Testis (tissue), 3 donors: ENCODE data around the gene MECP2. TPM values are rescaled to one million over a fixed set of nuclear protein-coding genes. Genes with fewer than 3 reads are reported as not detected.

Experiments used
- DNase-seq: peaks from one replicate; pipeline ENCODE4 v3.0.0-alpha.2; 2019
- H3K27ac ChIP-seq, 2 donors: fragments of 200-600 bp; sonication (generic); one replicate each; pipeline ENCODE4 v1.5.1; 2019
- H3K27me3 ChIP-seq: fragments of 200-600 bp; sonication (generic); one replicate; pipeline ENCODE4 v1.5.1; 2019
- H3K36me3 ChIP-seq: fragments of 200-600 bp; sonication (generic); one replicate; pipeline ENCODE4 v1.5.1; 2017; ENCODE audit warnings: low read depth; ENCODE audit errors: missing control alignments
- H3K4me1 ChIP-seq: fragments of 200-600 bp; sonication (generic); one replicate; pipeline ENCODE4 v1.5.1; 2019
- H3K4me3 ChIP-seq, 2 donors: fragments of 200-600 bp; sonication (generic); one replicate each; pipeline ENCODE4 v1.5.1; 2017 to 2019
- H3K9me3 ChIP-seq: fragments of 200-600 bp; sonication (generic); one replicate; pipeline ENCODE4 v1.5.1; 2017
- POLR2A ChIP-seq: fragments of 450-650 bp; IDR thresholded peaks from one replicate; pipeline ENCODE4 v1.6.1; 2017; ENCODE audit warnings: antibody characterized with exemption, mild to moderate bottlenecking, moderate library complexity
- WGBS, 2 donors: methylation state at CpG; one replicate each; pipeline ENCODE4 v1.1.5; 2018; 5-methylcytosine and 5-hydroxymethylcytosine counted together
- intact Hi-C: fragments of 100-400 bp; cut with DNase I; formaldehyde crosslinking; loops from one replicate; pipeline ENCODE4 v1.15.1; 2023; ENCODE audit warnings: low total_unique reads
- polyA plus RNA-seq: library from polyadenylated mRNA; stranded (reverse); fragments of 350-450 nt; fragmentation: Illumina TruSeq; extraction: RNeasy Lipid Tissue Mini Kit (QIAGEN cat#74804); gene quantifications from one replicate; pipeline ENCODE4 v1.2.3, GENCODE V29; 2014; ENCODE audit warnings: low read depth, low replicate concordance; ENCODE audit not compliant: insufficient read depth
- total RNA-seq, 2 donors: library from RNA; depleted of rRNA; stranded (reverse); fragments of >200 nt; gene quantifications; one replicate each; pipeline ENCODE4 v1.2.3, GENCODE V29; 2016
- TF ChIP-seq, protein P1 (sequence below), 3 experiments: fragments of 450-650 bp in 2 of 3; fragments of 200-600 bp in 1 of 3; sonication (generic) in 1 of 3; IDR thresholded peaks; one replicate each; pipeline ENCODE4 v1.5.1; 2016 to 2019; ENCODE audit warnings: antibody characterized with exemption in 3 of 3, mild to moderate bottlenecking in 2 of 3, moderate library complexity in 1 of 3

MECP2 gene
- total and polyA plus RNA-seq, 3 donors from 2014 or later = 25.0 to 86.4 (median 85.4) TPM

DNA sequence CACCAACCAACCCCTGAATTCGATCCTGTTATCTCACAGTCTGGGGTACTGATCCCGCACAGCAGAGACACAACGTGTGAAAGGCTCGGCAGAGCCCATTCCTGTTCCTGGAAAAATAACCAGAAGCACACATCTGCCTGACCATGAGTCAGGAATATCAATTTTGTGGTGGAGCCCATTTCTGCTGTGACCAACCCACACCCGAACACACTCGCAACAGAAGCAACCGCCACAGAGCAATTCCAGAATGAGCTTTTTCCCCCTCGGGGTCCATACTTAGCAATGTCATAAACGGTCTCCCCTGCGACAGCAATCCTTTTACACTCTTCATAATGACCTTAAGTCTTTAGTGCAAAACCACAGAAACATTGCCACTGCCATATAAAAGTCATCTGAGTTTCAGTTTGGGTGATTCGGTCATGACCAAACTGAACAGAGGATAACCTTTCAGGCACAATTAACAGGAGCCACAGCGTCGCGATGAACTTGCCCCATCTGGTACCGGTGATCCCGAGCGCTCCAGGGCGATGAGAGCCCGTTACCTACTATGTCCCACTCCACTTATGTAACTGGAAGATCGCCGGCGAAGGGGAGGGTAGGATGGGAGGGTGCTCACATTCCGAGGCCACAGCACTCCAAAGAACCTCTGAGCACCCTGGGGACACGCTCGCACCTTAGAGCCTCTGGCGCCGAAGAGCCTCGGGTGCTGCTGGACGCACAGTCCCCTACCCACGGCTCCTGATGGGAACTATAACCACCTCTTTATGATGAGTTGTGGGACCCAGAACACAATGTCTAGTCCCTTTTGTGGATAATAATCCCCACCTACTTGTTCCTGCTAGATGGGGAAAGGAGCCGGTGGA, 1.1 kb downstream of the MECP2 start:
- no peak for DNase-seq
- WGBS, 2 donors = 6 to 8% methylated on average over 8 to 25 of the region's 31 CpGs

DNA sequence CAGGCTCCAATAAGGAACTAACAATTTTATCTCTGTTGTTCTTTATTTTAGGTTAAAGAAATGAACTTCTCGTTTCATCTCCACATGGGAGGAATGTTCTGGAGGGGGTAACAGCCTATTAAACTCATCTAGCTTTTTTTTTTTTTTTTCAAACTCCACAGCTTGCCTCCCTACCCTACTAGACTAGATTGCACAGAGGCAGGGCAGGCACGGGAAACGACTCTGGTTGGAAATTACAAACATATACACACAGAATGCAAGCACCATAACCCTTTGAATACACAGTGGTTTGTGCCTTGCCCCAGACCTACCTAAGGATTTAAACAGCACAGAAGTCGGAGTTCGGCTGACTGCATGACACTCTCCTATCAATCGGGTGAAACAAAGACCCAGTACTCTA, 2.7 kb downstream of the MECP2 start:
- TF ChIP-seq, protein P1, sequence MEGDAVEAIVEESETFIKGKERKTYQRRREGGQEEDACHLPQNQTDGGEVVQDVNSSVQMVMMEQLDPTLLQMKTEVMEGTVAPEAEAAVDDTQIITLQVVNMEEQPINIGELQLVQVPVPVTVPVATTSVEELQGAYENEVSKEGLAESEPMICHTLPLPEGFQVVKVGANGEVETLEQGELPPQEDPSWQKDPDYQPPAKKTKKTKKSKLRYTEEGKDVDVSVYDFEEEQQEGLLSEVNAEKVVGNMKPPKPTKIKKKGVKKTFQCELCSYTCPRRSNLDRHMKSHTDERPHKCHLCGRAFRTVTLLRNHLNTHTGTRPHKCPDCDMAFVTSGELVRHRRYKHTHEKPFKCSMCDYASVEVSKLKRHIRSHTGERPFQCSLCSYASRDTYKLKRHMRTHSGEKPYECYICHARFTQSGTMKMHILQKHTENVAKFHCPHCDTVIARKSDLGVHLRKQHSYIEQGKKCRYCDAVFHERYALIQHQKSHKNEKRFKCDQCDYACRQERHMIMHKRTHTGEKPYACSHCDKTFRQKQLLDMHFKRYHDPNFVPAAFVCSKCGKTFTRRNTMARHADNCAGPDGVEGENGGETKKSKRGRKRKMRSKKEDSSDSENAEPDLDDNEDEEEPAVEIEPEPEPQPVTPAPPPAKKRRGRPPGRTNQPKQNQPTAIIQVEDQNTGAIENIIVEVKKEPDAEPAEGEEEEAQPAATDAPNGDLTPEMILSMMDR (IDR thresholded peaks at IDR 0.05) = no peak
- no peak for TF ChIP-seq POLR2A
- Histone ChIP-seq H3K27ac (peak overlapping the region; percentile 13 to 97), H3K36me3 (no peaks in the 10 kb centered on the region), H3K4me3 (no peak overlapping the region), H3K27me3 (no peaks in the 10 kb centered on the region), H3K9me3 (no peaks in the 10 kb centered on the region), H3K4me1 (peaks cover 7% of the 10 kb centered on the region)
- intact Hi-C loops = no loop called here
- DNase-seq = no peak
- 11 to 19% methylated on average over 6 of the region's 6 CpGs for WGBS, 2 donors

More for the DNA sequence above, 1.1 kb downstream of the MECP2 start:
- TF ChIP-seq POLR2A = no peak
- TF ChIP-seq, protein P1 (IDR thresholded peaks at IDR 0.05) = no peak
- no peaks in the 10 kb centered on the region for H3K36me3 ChIP-seq
- H3K27me3 ChIP-seq = no peaks in the 10 kb centered on the region
- peak overlapping the region; percentile 93 to 97 for H3K27ac ChIP-seq
- intact Hi-C loops = no loop called here
- H3K4me1 ChIP-seq = peaks cover 7% of the 10 kb centered on the region
- H3K9me3 ChIP-seq = no peaks in the 10 kb centered on the region
- peak overlapping the region; percentile 76 to 79 for H3K4me3 ChIP-seq

DNA sequence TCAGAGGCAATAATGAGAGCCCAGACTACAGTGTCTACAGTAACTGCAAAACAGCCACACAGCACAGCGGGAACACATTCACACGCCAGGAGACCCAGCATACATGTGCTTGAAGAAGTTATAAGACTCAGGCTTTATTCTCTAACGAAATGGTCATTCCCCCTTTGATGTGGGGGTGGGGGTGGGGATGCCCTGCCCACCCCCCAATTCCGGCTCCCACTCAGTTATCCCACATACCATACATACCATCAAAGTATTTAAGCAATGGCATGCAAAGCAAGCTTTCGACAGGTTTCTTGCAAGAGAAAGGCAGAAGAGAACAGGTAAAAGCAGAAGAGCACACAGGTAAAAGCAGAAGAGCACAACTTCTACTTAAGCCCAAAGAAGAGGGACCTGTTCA, 3.6 kb downstream of the MECP2 start:
- H3K27ac ChIP-seq = no peak overlapping the region
- WGBS, 2 donors = 20 to 49% methylated on average over 5 of the region's 5 CpGs
- DNase-seq = no peak
- H3K27me3 ChIP-seq = no peaks in the 10 kb centered on the region
- no peak overlapping the region for H3K4me3 ChIP-seq
- no peaks in the 10 kb centered on the region for H3K36me3 ChIP-seq
- intact Hi-C loops = no loop called here
- TF ChIP-seq, protein P1 (IDR thresholded peaks at IDR 0.05) = no peak
- TF ChIP-seq POLR2A = no peak
- H3K9me3 ChIP-seq = no peaks in the 10 kb centered on the region
- H3K4me1 ChIP-seq = peaks cover 7% of the 10 kb centered on the region

DNA sequence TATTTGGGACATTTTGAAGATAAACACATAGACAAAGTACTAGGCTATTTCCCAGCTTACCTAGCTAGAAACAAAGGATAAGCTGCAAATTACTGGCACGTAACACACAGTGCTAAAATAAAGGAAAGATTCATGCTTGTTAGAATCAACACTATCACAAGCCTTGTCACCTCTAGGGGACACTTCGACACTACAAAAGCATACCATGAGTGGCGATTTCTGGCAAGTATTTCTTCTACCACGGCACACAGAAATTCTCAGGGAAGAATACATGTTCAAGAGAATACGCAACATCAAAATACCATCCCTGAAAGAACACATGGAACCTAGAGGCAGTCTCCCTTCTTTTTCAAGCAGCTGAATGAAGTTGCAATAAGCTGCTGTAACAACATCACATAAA, 5.1 kb downstream of the MECP2 start:
- Histone ChIP-seq H3K27ac (no peak overlapping the region), H3K9me3 (no peaks in the 10 kb centered on the region), H3K4me1 (peaks cover 7% of the 10 kb centered on the region), H3K4me3 (no peak overlapping the region), H3K36me3 (no peaks in the 10 kb centered on the region), H3K27me3 (no peaks in the 10 kb centered on the region)
- 44 to 67% methylated on average over 2 to 5 of the region's 5 CpGs for WGBS, 2 donors
- DNase-seq = no peak
- intact Hi-C loops = no loop called here
- TF ChIP-seq, protein P1 (IDR thresholded peaks at IDR 0.05) = no peak

DNA sequence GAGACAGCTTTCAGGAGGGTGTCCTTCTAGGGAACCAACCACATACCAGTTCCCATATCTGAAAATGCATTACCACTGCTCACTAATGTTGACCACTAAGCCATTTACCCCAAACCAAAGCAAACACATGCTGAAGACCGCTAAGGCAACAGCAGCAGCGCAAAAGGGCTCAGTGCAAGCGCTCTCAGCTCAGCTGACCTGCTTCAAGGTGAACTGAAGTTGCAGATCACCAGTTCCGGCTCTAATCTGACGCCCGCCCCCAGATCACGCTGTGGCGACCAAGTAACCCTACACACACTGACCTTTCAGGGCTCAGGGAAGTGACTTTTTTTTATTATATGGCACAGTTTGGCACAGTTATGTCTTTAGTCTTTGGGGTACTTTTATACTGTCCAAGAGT, 5.8 kb downstream of the MECP2 start:
- H3K4me3 ChIP-seq = no peak overlapping the region
- H3K9me3 ChIP-seq = no peaks in the 10 kb centered on the region
- 54 to 67% methylated on average over 8 of the region's 8 CpGs for WGBS, 2 donors
- no peaks in the 10 kb centered on the region for H3K36me3 ChIP-seq
- peaks cover 7% of the 10 kb centered on the region for H3K4me1 ChIP-seq
- TF ChIP-seq, protein P1 (IDR thresholded peaks at IDR 0.05) = no peak
- TF ChIP-seq POLR2A = no peak
- intact Hi-C loops = no loop called here
- H3K27ac ChIP-seq = no peak overlapping the region
- peak; percentile 46 for DNase-seq
- H3K27me3 ChIP-seq = no peaks in the 10 kb centered on the region
